Fibroblast of lung (primary cell): ENCODE results near the gene ASB18. TPM values are rescaled to one million over a fixed set of nuclear protein-coding genes. Genes with fewer than 3 reads are reported as not detected.
A peak's percentile ranks its signal among the peaks of the same experiment; 100 is the strongest.

Source experiments
- DNase-seq, 2 donors: peaks; one replicate each; pipeline versions ENCODE4 v3.0.0 to v3.0.0-alpha.2; 2010; ENCODE audit warnings: low read depth in 2 of 2
- H2AFZ ChIP-seq: 2 replicates; pipeline ENCODE4 v1.5.1; 2012; ENCODE audit warnings: low read length, control low read depth, inconsistent platforms
- H3K27ac ChIP-seq: 2 replicates; pipeline ENCODE4 v1.5.1; 2011; ENCODE audit warnings: low read length, control low read depth; ENCODE audit not compliant: insufficient read depth
- H3K27me3 ChIP-seq: 2 replicates; pipeline ENCODE4 v1.5.1; 2011; ENCODE audit warnings: mild to moderate bottlenecking, low read length; ENCODE audit not compliant: control insufficient read depth, insufficient read depth
- H3K36me3 ChIP-seq: 2 replicates; pipeline ENCODE4 v1.5.1; 2011; ENCODE audit warnings: low read length; ENCODE audit not compliant: control insufficient read depth, insufficient read depth
- H3K4me1 ChIP-seq: 2 replicates; pipeline ENCODE4 v1.5.1; 2011; ENCODE audit warnings: low read length; ENCODE audit not compliant: control insufficient read depth, insufficient read depth; ENCODE audit errors: extremely low read depth
- H3K4me2 ChIP-seq: 2 replicates; pipeline ENCODE4 v1.5.1; 2011; ENCODE audit warnings: low read length, control low read depth; ENCODE audit not compliant: insufficient read depth; ENCODE audit errors: extremely low read depth
- H3K4me3 ChIP-seq, 4 experiments: fragments of 200-600 bp in 1 of 4; sonication (generic) in 1 of 4; replicated peaks in 1 of 4; 2 replicates each; pipeline ENCODE4 v1.5.1; 2011 to 2016; ENCODE audit warnings: low read length in 4 of 4, low read depth in 3 of 4, mild to moderate bottlenecking in 3 of 4, control low read depth in 2 of 4, inconsistent platforms in 1 of 4, mixed read lengths in 1 of 4; ENCODE audit not compliant: insufficient read depth in 1 of 4; ENCODE audit errors: control extremely low read depth in 1 of 4
- H3K79me2 ChIP-seq: 2 replicates; pipeline ENCODE4 v1.5.1; 2012; ENCODE audit warnings: mild to moderate bottlenecking, low read length, inconsistent platforms; ENCODE audit not compliant: control insufficient read depth, insufficient read depth
- H3K9ac ChIP-seq: 2 replicates; pipeline ENCODE4 v1.5.1; 2011; ENCODE audit warnings: mild to moderate bottlenecking, low read length, control low read depth; ENCODE audit not compliant: insufficient read depth
- H3K9me3 ChIP-seq: 2 replicates; pipeline ENCODE4 v1.5.1; 2012; ENCODE audit warnings: low read depth, low read length; ENCODE audit not compliant: control insufficient read depth, insufficient read depth
- H4K20me1 ChIP-seq: 2 replicates; pipeline ENCODE4 v1.5.1; 2011; ENCODE audit warnings: low read length; ENCODE audit not compliant: control insufficient read depth, insufficient read depth; ENCODE audit errors: extremely low read depth
- EZH2 ChIP-seq: IDR thresholded peaks from 2 replicates; pipeline ENCODE4 v1.5.1; 2012; ENCODE audit warnings: low read length, control low read depth, mild to moderate bottlenecking; ENCODE audit errors: missing control alignments
- polyA plus RNA-seq, 2 donors: library from polyadenylated mRNA; depleted of rRNA in 1 of 2; stranded (reverse) in 1 of 2; unstranded in 1 of 2; fragments of >200 nt; gene quantifications; 2 replicates each; pipeline ENCODE4 v1.2.1, GENCODE V29; 2011 to 2012; ENCODE audit warnings: missing spikeins in 1 of 2
- total RNA-seq: library from RNA; depleted of rRNA; stranded (reverse); fragments of >200 nt; gene quantifications from 2 replicates; pipeline ENCODE4 v1.2.1, GENCODE V29; 2014
- TF ChIP-seq, protein P1 (sequence below), 2 donors: IDR thresholded peaks in 1 of 2; conservative IDR thresholded peaks in 1 of 2; 1 replicate in 1 of 2; 2 replicates in 1 of 2; pipeline ENCODE4 v1.5.1; 2011 to 2012; ENCODE audit warnings: low read length in 2 of 2, control low read depth in 1 of 2, inconsistent platforms in 1 of 2, low read depth in 1 of 2, mild to moderate bottlenecking in 1 of 2

ASB18 gene
- total and polyA plus RNA-seq, 2 donors (not counting 1 experiment from before 2014, with no cell fraction given): not detected

- H3K79me2 ChIP-seq: no peaks in the 10 kb centered on the region
- no peaks in the 10 kb centered on the region for H4K20me1 ChIP-seq
- no peaks in the 10 kb centered on the region for H3K36me3 ChIP-seq
- no peaks in the 10 kb centered on the region for H3K9me3 ChIP-seq
- no peaks in the 10 kb centered on the region for H3K27me3 ChIP-seq
- H3K27ac ChIP-seq: no peak overlapping the region
- no peak for TF ChIP-seq EZH2
- TF ChIP-seq, protein P1, sequence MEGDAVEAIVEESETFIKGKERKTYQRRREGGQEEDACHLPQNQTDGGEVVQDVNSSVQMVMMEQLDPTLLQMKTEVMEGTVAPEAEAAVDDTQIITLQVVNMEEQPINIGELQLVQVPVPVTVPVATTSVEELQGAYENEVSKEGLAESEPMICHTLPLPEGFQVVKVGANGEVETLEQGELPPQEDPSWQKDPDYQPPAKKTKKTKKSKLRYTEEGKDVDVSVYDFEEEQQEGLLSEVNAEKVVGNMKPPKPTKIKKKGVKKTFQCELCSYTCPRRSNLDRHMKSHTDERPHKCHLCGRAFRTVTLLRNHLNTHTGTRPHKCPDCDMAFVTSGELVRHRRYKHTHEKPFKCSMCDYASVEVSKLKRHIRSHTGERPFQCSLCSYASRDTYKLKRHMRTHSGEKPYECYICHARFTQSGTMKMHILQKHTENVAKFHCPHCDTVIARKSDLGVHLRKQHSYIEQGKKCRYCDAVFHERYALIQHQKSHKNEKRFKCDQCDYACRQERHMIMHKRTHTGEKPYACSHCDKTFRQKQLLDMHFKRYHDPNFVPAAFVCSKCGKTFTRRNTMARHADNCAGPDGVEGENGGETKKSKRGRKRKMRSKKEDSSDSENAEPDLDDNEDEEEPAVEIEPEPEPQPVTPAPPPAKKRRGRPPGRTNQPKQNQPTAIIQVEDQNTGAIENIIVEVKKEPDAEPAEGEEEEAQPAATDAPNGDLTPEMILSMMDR (conservative IDR thresholded peaks at IDR 0.05 in 1 of 2, IDR thresholded peaks at IDR 0.05 in 1 of 2; ENCODE audit: low read depth in 1 of 2, low read length in 2 of 2): no peak
- no peak overlapping the region for H3K4me3 ChIP-seq
- no peak overlapping the region for H3K9ac ChIP-seq
- H3K4me1 ChIP-seq: no peaks in the 10 kb centered on the region
- H2AFZ ChIP-seq: no peak overlapping the region
- DNase-seq: no peak
- H3K4me2 ChIP-seq: no peak overlapping the region
These were observed 2.0 kb downstream of the ASB18 start for GRCh38 chr2:236262238-236262637.

- DNase-seq: peak in 1 of 2 donors; percentile 38
- Histone ChIP-seq H3K9ac (no peak overlapping the region), H3K79me2 (no peaks in the 10 kb centered on the region), H3K36me3 (no peaks in the 10 kb centered on the region), H2AFZ (no peak overlapping the region), H4K20me1 (no peaks in the 10 kb centered on the region), H3K27me3 (no peaks in the 10 kb centered on the region), H3K27ac (no peak overlapping the region), H3K4me3 (no peak overlapping the region), H3K4me1 (no peaks in the 10 kb centered on the region), H3K4me2 (no peak overlapping the region), H3K9me3 (no peaks in the 10 kb centered on the region)
- TF ChIP-seq EZH2: no peak
- TF ChIP-seq, protein P1 (conservative IDR thresholded peaks at IDR 0.05 in 1 of 2, IDR thresholded peaks at IDR 0.05 in 1 of 2; ENCODE audit: low read depth in 1 of 2, low read length in 2 of 2): no peak
These were observed 2.8 kb downstream of the ASB18 start for GRCh38 chr2:236261452-236261851.

GRCh38 chr2:236259371-236259770 is 4.8 kb downstream of the ASB18 start:
- Histone ChIP-seq H3K9ac (no peak overlapping the region), H2AFZ (no peak overlapping the region), H3K27ac (no peak overlapping the region)

More at GRCh38 chr2:236259371-236259770, 4.8 kb downstream of the ASB18 start:
- DNase-seq: no peak
- Histone ChIP-seq H3K4me2 (no peak overlapping the region), H3K27me3 (no peaks in the 10 kb centered on the region), H3K4me1 (no peaks in the 10 kb centered on the region), H3K4me3 (no peak overlapping the region), H3K9me3 (no peaks in the 10 kb centered on the region), H4K20me1 (no peaks in the 10 kb centered on the region), H3K79me2 (no peaks in the 10 kb centered on the region), H3K36me3 (no peaks in the 10 kb centered on the region)
- TF ChIP-seq EZH2: no peak
- TF ChIP-seq, protein P1 (conservative IDR thresholded peaks at IDR 0.05 in 1 of 2, IDR thresholded peaks at IDR 0.05 in 1 of 2; ENCODE audit: low read depth in 1 of 2, low read length in 2 of 2): no peak
